OCI-LY1 (cell line): ENCODE results near the gene PPIP5K2.
"Not testable (repeated sequence)": the region's sequence is repeated elsewhere in the genome, so short reads cannot be mapped to it uniquely, and the experiment has no call there.

Experiments
- H2AFZ ChIP-seq: fragments of 200-600 bp; sonication (generic), shearing (Covaris generic); 2 replicates; pipeline ENCODE4 v1.6.0; 2014; ENCODE audit warnings: antibody characterized with exemption, mild to moderate bottlenecking, low read length
- H3F3A ChIP-seq: fragments of 200-600 bp; sonication (generic), shearing (Covaris generic); 2 replicates; pipeline ENCODE4 v1.6.0; 2014; ENCODE audit warnings: mild to moderate bottlenecking, antibody characterized with exemption, low read length, moderate library complexity; ENCODE audit not compliant: insufficient read depth
- H3K27ac ChIP-seq: fragments of 200-600 bp; sonication (generic); 2 replicates; pipeline ENCODE4 v1.5.1; 2014; ENCODE audit warnings: low read length, mixed run types, mild to moderate bottlenecking, low read depth; ENCODE audit not compliant: poor library complexity, severe bottlenecking
- H3K27me3 ChIP-seq: fragments of 200-600 bp; sonication (generic); 2 replicates; pipeline ENCODE4 v1.6.0; 2014; ENCODE audit warnings: antibody characterized with exemption, mild to moderate bottlenecking, low read length, moderate library complexity; ENCODE audit not compliant: insufficient read depth
- H3K36me3 ChIP-seq: fragments of 200-600 bp; sonication (generic); 2 replicates; pipeline ENCODE4 v1.6.1; 2014; ENCODE audit warnings: mild to moderate bottlenecking, antibody characterized with exemption, low read length, moderate library complexity, mixed read lengths; ENCODE audit not compliant: insufficient read depth
- H3K4me1 ChIP-seq: fragments of 200-600 bp; sonication (generic); 2 replicates; pipeline ENCODE4 v1.5.1; 2014; ENCODE audit warnings: mild to moderate bottlenecking, low read length, moderate library complexity; ENCODE audit not compliant: insufficient read depth, severe bottlenecking
- H3K4me2 ChIP-seq: fragments of 200-600 bp; sonication (generic), shearing (Covaris generic); 2 replicates; pipeline ENCODE4 v1.6.1; 2014; ENCODE audit warnings: low read length
- H3K4me3 ChIP-seq: fragments of 200-600 bp; sonication (generic); 2 replicates; pipeline ENCODE4 v1.5.1; 2014; ENCODE audit warnings: low read length, low read depth, mild to moderate bottlenecking, mixed read lengths; ENCODE audit not compliant: poor library complexity, severe bottlenecking
- H3K79me2 ChIP-seq: fragments of 200-600 bp; shearing (Covaris generic); 2 replicates; pipeline ENCODE4 v1.6.1; 2016; ENCODE audit warnings: mixed run types, low read length, mixed read lengths; ENCODE audit not compliant: insufficient read depth
- H3K9ac ChIP-seq: fragments of 200-600 bp; sonication (generic), shearing (Covaris generic); 2 replicates; pipeline ENCODE4 v1.6.1; 2014; ENCODE audit warnings: mild to moderate bottlenecking, low read length, mixed read lengths
- H3K9me2 ChIP-seq: fragments of 200-600 bp; sonication (generic), shearing (Covaris generic); 2 replicates; pipeline ENCODE4 v1.6.1; 2014; ENCODE audit warnings: low read depth, mild to moderate bottlenecking, low read length, mixed read lengths
- H3K9me3 ChIP-seq: fragments of 200-600 bp; shearing (Covaris generic); 2 replicates; pipeline ENCODE4 v1.6.1; 2014; ENCODE audit warnings: low read length, mixed read lengths
- H4K20me1 ChIP-seq: fragments of 200-600 bp; sonication (generic), shearing (Covaris generic); 2 replicates; pipeline ENCODE4 v1.6.0; 2016; ENCODE audit warnings: mild to moderate bottlenecking, low read length; ENCODE audit not compliant: insufficient read depth
- CTCF ChIP-seq: fragments of 200-600 bp; sonication (generic), shearing (Covaris generic); IDR thresholded peaks from 2 replicates; pipeline ENCODE4 v1.5.1; 2017; ENCODE audit warnings: mild to moderate bottlenecking, antibody characterized with exemption, low read length, moderate library complexity, mixed read lengths
- EZH2 ChIP-seq: fragments of 200-600 bp; sonication (generic), shearing (Covaris generic); IDR thresholded peaks from 2 replicates; pipeline ENCODE4 v1.8.0; 2017; ENCODE audit warnings: borderline replicate concordance, mixed run types, mild to moderate bottlenecking, antibody characterized with exemption, low read length, moderate library complexity, mixed read lengths

The PPIP5K2 gene

GRCh38 chr5:103188436-103188835, 68.3 kb downstream of the PPIP5K2 start:
- H4K20me1 ChIP-seq: no peaks in the 10 kb centered on the region
- TF ChIP-seq CTCF (no peak), EZH2 (no peak)
- H3K27ac ChIP-seq: no peak overlapping the region
- H3K9ac ChIP-seq: no peak overlapping the region
- H3F3A ChIP-seq: 0 out of 2 replicates have a peak, but pooled peaks cover 4% of the 10 kb centered on the region
- H3K9me2 ChIP-seq: no peaks in the 10 kb centered on the region
- H3K27me3 ChIP-seq: no peaks in the 10 kb centered on the region
- no peaks in the 10 kb centered on the region for H3K9me3 ChIP-seq
- H3K4me2 ChIP-seq: no peak overlapping the region
- peaks cover 59% of the 10 kb centered on the region for H3K36me3 ChIP-seq
- no peaks in the 10 kb centered on the region for H3K4me1 ChIP-seq
- H3K4me3 ChIP-seq: no peak overlapping the region
- no peak overlapping the region for H2AFZ ChIP-seq
- no peaks in the 10 kb centered on the region for H3K79me2 ChIP-seq

- Histone ChIP-seq H3K9me3 (no peaks in the 10 kb centered on the region), H3K27me3 (no peaks in the 10 kb centered on the region), H3K9me2 (no peaks in the 10 kb centered on the region), H3K27ac (no peak overlapping the region), H3K4me2 (no peak overlapping the region), H3K36me3 (peaks cover 44% of the 10 kb centered on the region), H2AFZ (no peak overlapping the region), H3K4me3 (no peak overlapping the region), H3K4me1 (no peaks in the 10 kb centered on the region), H4K20me1 (no peaks in the 10 kb centered on the region), H3K79me2 (no peaks in the 10 kb centered on the region), H3K9ac (no peak overlapping the region), H3F3A (no peaks in the 10 kb centered on the region)
- TF ChIP-seq CTCF (no peak), EZH2 (no peak)
These were observed 83.1 kb downstream of the PPIP5K2 start for GRCh38 chr5:103203226-103203625.

GRCh38 chr5:103204990-103205389, 84.9 kb downstream of the PPIP5K2 start:
- H3K4me3 ChIP-seq, H3K27ac ChIP-seq, H3K4me1 ChIP-seq, H3F3A ChIP-seq, H3K9ac ChIP-seq, H3K9me2 ChIP-seq, H3K79me2 ChIP-seq, H3K4me2 ChIP-seq, H2AFZ ChIP-seq, H3K9me3 ChIP-seq, H4K20me1 ChIP-seq, H3K27me3 ChIP-seq: not testable (repeated sequence)
- H3K36me3 ChIP-seq: peaks cover 31% of the 10 kb centered on the region

GRCh38 chr5:103205991-103206700, 86.0 kb downstream of the PPIP5K2 start:
- no peaks in the 10 kb centered on the region for H3K79me2 ChIP-seq
- H4K20me1 ChIP-seq: no peaks in the 10 kb centered on the region
- H3K4me1 ChIP-seq: no peaks in the 10 kb centered on the region
- peaks cover 31% of the 10 kb centered on the region for H3K36me3 ChIP-seq
- no peak overlapping the region for H3K4me3 ChIP-seq
- H3K9me2 ChIP-seq: no peaks in the 10 kb centered on the region
- TF ChIP-seq EZH2 (no peak), CTCF (no peak)
- H3K9ac ChIP-seq: no peak overlapping the region
- H3K27me3 ChIP-seq: no peaks in the 10 kb centered on the region
- H2AFZ ChIP-seq: no peak overlapping the region
- H3K4me2 ChIP-seq: no peak overlapping the region
- no peaks in the 10 kb centered on the region for H3K9me3 ChIP-seq
- H3K27ac ChIP-seq: no peak overlapping the region
- no peaks in the 10 kb centered on the region for H3F3A ChIP-seq
